Activated CD8-positive, alpha-beta memory T cell treated with anti-CD3 and anti-CD28 coated beads, Interleukin-2, amount 50 U/mL, for 24 hours (primary cell): ENCODE data around the gene CDK14.

Experiments
- DNase-seq: peaks from one replicate; pipeline ENCODE4 v3.0.0-alpha.2; 2020; ENCODE audit errors: extremely low read depth

CDK14 gene

DNA sequence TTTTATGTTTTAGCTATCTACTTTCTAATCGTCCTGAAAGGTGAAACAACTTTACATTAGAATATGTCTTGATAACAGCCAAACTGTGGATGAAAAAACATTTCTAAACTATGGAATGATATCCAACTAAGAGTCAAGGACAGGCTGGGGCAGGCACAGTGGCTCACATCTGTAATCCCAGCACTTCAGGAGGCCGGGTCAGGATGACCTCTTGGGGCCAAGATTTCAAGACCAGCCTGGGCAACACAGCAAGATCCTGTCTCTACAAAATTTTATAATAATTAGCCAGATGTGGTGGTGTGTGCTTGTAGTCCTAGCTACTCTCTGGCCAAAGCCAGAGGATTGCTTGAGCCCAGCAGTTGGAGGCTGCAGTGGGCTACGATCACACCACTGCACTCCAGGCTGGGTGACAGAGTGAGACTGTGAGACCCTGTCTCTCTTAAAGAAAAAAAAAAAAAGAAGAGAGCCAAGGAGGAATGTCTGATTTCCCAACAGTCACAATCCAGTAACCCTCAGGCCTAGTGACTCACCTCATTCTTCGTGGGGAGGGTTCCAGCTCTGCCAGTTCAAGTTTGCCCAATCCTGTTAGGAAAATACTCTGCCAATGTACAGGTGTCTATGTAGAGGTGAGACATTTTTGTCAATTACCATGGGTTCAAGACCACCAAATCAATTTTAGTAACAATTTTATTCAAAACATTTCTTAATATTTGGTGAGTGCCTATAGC, 653.5 kb downstream of the CDK14 start:
- DNase-seq = no peak

DNA sequence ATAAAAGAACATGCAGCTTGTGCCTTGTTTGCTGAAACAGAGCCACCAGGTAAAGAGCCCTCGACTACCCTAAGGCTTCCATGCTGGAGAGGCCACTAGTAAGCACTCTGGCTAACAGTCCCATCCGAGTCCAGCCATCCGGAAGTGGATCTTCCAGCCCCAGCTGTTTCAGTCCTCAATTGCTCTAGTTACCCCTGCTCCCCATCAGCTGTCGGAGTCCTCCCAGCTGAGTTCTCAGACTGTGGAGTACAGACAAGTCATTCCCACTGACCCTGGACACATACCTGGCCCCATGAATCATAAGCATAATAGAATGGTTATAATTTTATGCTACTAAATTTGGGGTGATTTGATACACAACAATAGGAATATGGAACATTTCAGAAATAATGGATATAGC, 654.6 kb downstream of the CDK14 start:
- DNase-seq = no peak

DNA sequence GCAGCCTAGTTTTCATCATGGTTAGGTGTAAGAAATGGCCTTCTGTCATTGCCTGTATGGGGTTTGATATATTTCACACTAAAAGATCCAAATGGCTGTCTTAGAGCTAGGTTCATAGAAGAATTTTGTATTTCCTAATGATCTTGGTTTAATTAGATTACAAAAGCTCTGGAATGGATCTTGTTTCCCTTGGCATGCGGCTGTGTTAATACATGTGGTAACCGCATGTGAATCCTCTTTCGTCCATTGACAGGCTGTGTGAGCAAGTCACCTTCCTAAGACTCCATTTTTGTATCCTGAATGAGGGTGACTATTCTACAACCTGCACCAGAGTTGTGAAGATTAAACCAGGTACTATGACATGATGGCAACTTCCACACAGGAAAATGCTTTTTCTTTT, 655.8 kb downstream of the CDK14 start:
- no peak for DNase-seq
